Liver (tissue), 9 donors: ENCODE results near the gene SIPA1L2. TPM values are rescaled to one million over a fixed set of nuclear protein-coding genes. Genes with fewer than 3 reads are reported as not detected.
"Not testable (repeated sequence)": the region's sequence is repeated elsewhere in the genome, so short reads cannot be mapped to it uniquely, and the experiment has no call there.

ENCODE experiments used
- DNase-seq: peaks from one replicate; pipeline ENCODE4 v3.0.0-alpha.2; 2017; ENCODE audit warnings: low spot score
- H3K27ac ChIP-seq, 2 donors: one replicate each; pipeline ENCODE4 v1.7.0; 2013; ENCODE audit warnings: inconsistent platforms in 2 of 2, low read length in 2 of 2, control low read depth in 1 of 2, low read depth in 1 of 2, mild to moderate bottlenecking in 1 of 2
- H3K27me3 ChIP-seq, 4 donors: one replicate each; pipeline versions ENCODE4 v1.6.1 to v1.7.0; 2013; ENCODE audit warnings: low read length in 3 of 4, inconsistent platforms in 1 of 4, mild to moderate bottlenecking in 1 of 4, moderate library complexity in 1 of 4; ENCODE audit not compliant: control insufficient read depth in 4 of 4, insufficient read depth in 4 of 4
- H3K36me3 ChIP-seq, 4 donors: one replicate each; pipeline versions ENCODE4 v1.6.1 to v1.7.0; 2013; ENCODE audit warnings: low read length in 3 of 4, mild to moderate bottlenecking in 3 of 4, low read depth in 1 of 4, moderate library complexity in 1 of 4; ENCODE audit not compliant: control insufficient read depth in 4 of 4, insufficient read depth in 3 of 4
- H3K4me1 ChIP-seq, 4 donors: one replicate each; pipeline versions ENCODE4 v1.6.1 to v1.7.0; 2013; ENCODE audit warnings: low read length in 3 of 4, mild to moderate bottlenecking in 3 of 4, moderate library complexity in 1 of 4; ENCODE audit not compliant: control insufficient read depth in 4 of 4, insufficient read depth in 4 of 4
- H3K4me3 ChIP-seq, 3 donors: one replicate each; pipeline versions ENCODE4 v1.6.1 to v1.7.0; 2013; ENCODE audit warnings: low read length in 3 of 3, control low read depth in 1 of 3, low read depth in 1 of 3, mild to moderate bottlenecking in 1 of 3
- H3K9ac ChIP-seq, 2 donors: one replicate each; pipeline ENCODE4 v1.7.0; 2013; ENCODE audit warnings: low read length in 2 of 2, mild to moderate bottlenecking in 2 of 2, moderate library complexity in 2 of 2, control low read depth in 1 of 2, low read depth in 1 of 2
- H3K9me3 ChIP-seq, 4 donors: one replicate each; pipeline versions ENCODE4 v1.6.1 to v1.7.0; 2013; ENCODE audit warnings: low read length in 3 of 4; ENCODE audit not compliant: control insufficient read depth in 4 of 4
- ATF3 ChIP-seq: IDR thresholded peaks from 2 replicates; pipeline ENCODE4 v1.6.1; 2016; ENCODE audit warnings: antibody characterized with exemption
- CTCF ChIP-seq: fragments of 150-350 bp; IDR thresholded peaks from 2 replicates; pipeline ENCODE4 v1.5.1; 2017; ENCODE audit warnings: improper control_type of control experiment, low read depth, low read length; ENCODE audit not compliant: missing input control
- EGR1 ChIP-seq, 2 donors: IDR thresholded peaks; 2 replicates each; pipeline ENCODE4 v1.6.1; 2016 to 2018; ENCODE audit warnings: antibody characterized with exemption in 2 of 2, low read depth in 2 of 2
- FOXA1 ChIP-seq: IDR thresholded peaks from 2 replicates; pipeline ENCODE4 v1.6.1; 2016; ENCODE audit warnings: antibody characterized with exemption
- FOXA2 ChIP-seq: IDR thresholded peaks from 2 replicates; pipeline ENCODE4 v1.6.1; 2016; ENCODE audit warnings: antibody characterized with exemption
- GABPA ChIP-seq, 2 donors: IDR thresholded peaks in 1 of 2; conservative IDR thresholded peaks in 1 of 2; 2 replicates each; pipeline ENCODE4 v1.6.1; 2016; ENCODE audit warnings: antibody characterized with exemption in 2 of 2, mild to moderate bottlenecking in 1 of 2, moderate library complexity in 1 of 2
- HNF4A ChIP-seq, 2 donors: conservative IDR thresholded peaks; 2 replicates each; pipeline ENCODE4 v1.6.1; 2016; ENCODE audit warnings: antibody characterized with exemption in 2 of 2, mild to moderate bottlenecking in 2 of 2
- HNF4G ChIP-seq: IDR thresholded peaks from 2 replicates; pipeline ENCODE4 v1.6.1; 2016; ENCODE audit warnings: antibody characterized with exemption
- JUND ChIP-seq, 2 donors: IDR thresholded peaks; 2 replicates each; pipeline ENCODE4 v1.6.1; 2016; ENCODE audit warnings: antibody characterized with exemption in 2 of 2
- NR2F2 ChIP-seq: IDR thresholded peaks from 2 replicates; pipeline ENCODE4 v1.6.1; 2016; ENCODE audit warnings: antibody characterized with exemption
- RAD21 ChIP-seq, 2 donors: IDR thresholded peaks; 2 replicates each; pipeline ENCODE4 v1.6.1; 2016; ENCODE audit warnings: antibody characterized with exemption in 2 of 2, mild to moderate bottlenecking in 2 of 2
- REST ChIP-seq: IDR thresholded peaks from 2 replicates; pipeline ENCODE4 v1.6.1; 2016; ENCODE audit warnings: antibody characterized with exemption, mild to moderate bottlenecking
- RXRA ChIP-seq, 2 donors: IDR thresholded peaks; 2 replicates each; pipeline ENCODE4 v1.6.1; 2017 to 2018; ENCODE audit warnings: antibody characterized with exemption in 2 of 2, mild to moderate bottlenecking in 1 of 2
- SP1 ChIP-seq: IDR thresholded peaks from 2 replicates; pipeline ENCODE4 v1.6.1; 2018; ENCODE audit warnings: antibody characterized with exemption, mild to moderate bottlenecking
- TAF1 ChIP-seq: conservative IDR thresholded peaks from 2 replicates; pipeline ENCODE4 v1.6.1; 2016; ENCODE audit warnings: antibody characterized with exemption, mild to moderate bottlenecking
- ZBTB33 ChIP-seq: IDR thresholded peaks from 2 replicates; pipeline ENCODE4 v1.6.1; 2016; ENCODE audit warnings: antibody characterized with exemption
- WGBS: extraction: QIAGEN DNeasy Blood & Tissue Kit; methylation state at CpG from one replicate; pipeline ENCODE4 v1.1.7; 2013; 5-methylcytosine and 5-hydroxymethylcytosine counted together
- polyA plus RNA-seq, 2 donors: library from polyadenylated mRNA; stranded (reverse) in 1 of 2; unstranded in 1 of 2; fragments of 200-250 nt in 1 of 2; fragments of >200 nt in 1 of 2; fragmentation: Nextera tagmentation in 1 of 2; extraction: Ambion mirVana in 1 of 2; gene quantifications; one replicate each; pipeline versions ENCODE4 v1.2.1 to v1.2.3, GENCODE V29; 2013 to 2015
- total RNA-seq, 2 donors: library from RNA; depleted of rRNA; stranded (reverse); fragments of >200 nt; gene quantifications; one replicate each; pipeline ENCODE4 v1.2.3, GENCODE V29; 2014
- donor health status: healthy.
- donor health status: healthy.
- donor health status: healthy.
- donor health status: healthy.
- donor health status: healthy.

SIPA1L2 gene
- total and polyA plus RNA-seq, 4 donors: 1.9 to 18.5 (median 4.0) TPM

GRCh38 chr1:232614811-232615210, 15.1 kb downstream of the SIPA1L2 start:
- Histone ChIP-seq H3K27me3 (no peaks in the 10 kb centered on the region), H3K4me1 (peaks cover 0 to 2% (median 0%) of the 10 kb centered on the region in 4 donors), H3K36me3 (no peaks in the 10 kb centered on the region), H3K9ac (no peak overlapping the region), H3K9me3 (no peaks in the 10 kb centered on the region), H3K27ac (no peak overlapping the region), H3K4me3 (no peak overlapping the region)
- DNase-seq: no peak
- TF ChIP-seq SP1: no peak
- TF ChIP-seq CTCF: no peak
- no peak for TF ChIP-seq HNF4G
- TF ChIP-seq FOXA2: no peak

- WGBS: 73% methylated on average over 5 of the region's 5 CpGs
- H3K9me3 ChIP-seq: no peaks in the 10 kb centered on the region
- no peak overlapping the region for H3K27ac ChIP-seq
- TF ChIP-seq ATF3: no peak
- TF ChIP-seq EGR1 (IDR thresholded peaks at IDR 0.05; ENCODE audit: low read depth in 2 of 2): no peak
- no peak for TF ChIP-seq TAF1
- no peak for TF ChIP-seq HNF4A (conservative IDR thresholded peaks at IDR 0.05)
- TF ChIP-seq NR2F2: no peak
- no peak for TF ChIP-seq FOXA2
- TF ChIP-seq JUND (IDR thresholded peaks at IDR 0.05): no peak
- no peak for TF ChIP-seq RAD21 (IDR thresholded peaks at IDR 0.05)
- no peak for TF ChIP-seq REST
- no peak for TF ChIP-seq FOXA1
- no peak for TF ChIP-seq GABPA (IDR thresholded peaks at IDR 0.05 in 1 of 2, conservative IDR thresholded peaks at IDR 0.05 in 1 of 2)
- no peak for TF ChIP-seq ZBTB33
- TF ChIP-seq RXRA (IDR thresholded peaks at IDR 0.05): no peak
- no peak for TF ChIP-seq SP1
- no peaks in the 10 kb centered on the region for H3K27me3 ChIP-seq
- H3K9ac ChIP-seq: no peak overlapping the region
- no peak overlapping the region for H3K4me3 ChIP-seq
- H3K4me1 ChIP-seq: peaks cover 0 to 2% (median 0%) of the 10 kb centered on the region in 4 donors
- no peak for DNase-seq
- H3K36me3 ChIP-seq: no peaks in the 10 kb centered on the region
These were observed 16.1 kb downstream of the SIPA1L2 start for GRCh38 chr1:232613752-232614381.

GRCh38 chr1:232612836-232613235, 17.1 kb downstream of the SIPA1L2 start:
- not testable (repeated sequence) for H3K27ac ChIP-seq, H3K36me3 ChIP-seq, H3K27me3 ChIP-seq, H3K9me3 ChIP-seq, H3K4me3 ChIP-seq, H3K4me1 ChIP-seq, H3K9ac ChIP-seq, DNase-seq
- WGBS: 91% methylated on average over 7 of the region's 7 CpGs
